DND-41 (cell line): ENCODE measurements around the gene POU5F2.

ENCODE experiments used
- ATAC-seq: fragments of 200-7000 bp; cut with Tn5 transposase; 3 replicates; pipeline ENCODE4 v1.9.1; 2021; ENCODE audit warnings: low read depth; ENCODE audit not compliant: insufficient read depth
- DNase-seq: peaks from one replicate; pipeline ENCODE4 v3.0.0-alpha.2; 2020
- H2AFZ ChIP-seq: 2 replicates; pipeline ENCODE4 v1.6.0; 2012; ENCODE audit warnings: low read depth, low read length
- H3K27ac ChIP-seq: 2 replicates; pipeline ENCODE4 v1.5.1; 2012; ENCODE audit warnings: low read length, inconsistent platforms
- H3K27me3 ChIP-seq: fragments of 200-600 bp; sonication (generic); 2 replicates; pipeline ENCODE4 v1.6.0; 2012; ENCODE audit warnings: low read length, mild to moderate bottlenecking, inconsistent platforms; ENCODE audit not compliant: insufficient read depth, poor library complexity
- H3K36me3 ChIP-seq: 2 replicates; pipeline ENCODE4 v1.5.1; 2012; ENCODE audit warnings: low read length, inconsistent platforms; ENCODE audit not compliant: insufficient read depth
- H3K4me1 ChIP-seq: 2 replicates; pipeline ENCODE4 v1.5.1; 2012; ENCODE audit warnings: mild to moderate bottlenecking, low read length; ENCODE audit not compliant: insufficient read depth
- H3K4me2 ChIP-seq: 2 replicates; pipeline ENCODE4 v1.6.0; 2012; ENCODE audit warnings: mild to moderate bottlenecking, moderate library complexity, low read length, inconsistent platforms; ENCODE audit not compliant: insufficient read depth
- H3K4me3 ChIP-seq, 2 experiments: fragments of 200-600 bp in 1 of 2; shearing (Covaris generic) in 1 of 2; 2 replicates each; pipeline ENCODE4 v1.5.1; 2012 to 2016; ENCODE audit warnings: inconsistent platforms in 2 of 2, low read length in 2 of 2, mild to moderate bottlenecking in 2 of 2, low read depth in 1 of 2, moderate library complexity in 1 of 2
- H3K79me2 ChIP-seq: 2 replicates; pipeline ENCODE4 v1.6.0; 2012; ENCODE audit warnings: low read length, inconsistent platforms; ENCODE audit not compliant: insufficient read depth
- H3K9ac ChIP-seq: 2 replicates; pipeline ENCODE4 v1.6.0; 2012; ENCODE audit warnings: low read depth, mild to moderate bottlenecking, inconsistent platforms, low read length, moderate library complexity
- H3K9me3 ChIP-seq: 2 replicates; pipeline ENCODE4 v1.5.1; 2012; ENCODE audit warnings: low read length, moderate library complexity, mild to moderate bottlenecking, inconsistent platforms; ENCODE audit not compliant: insufficient read depth, severe bottlenecking
- H4K20me1 ChIP-seq: 2 replicates; pipeline ENCODE4 v1.6.0; 2012; ENCODE audit warnings: low read length; ENCODE audit not compliant: insufficient read depth
- EZH2 ChIP-seq: IDR thresholded peaks from 3 replicates; pipeline ENCODE4 v1.6.1; 2012; ENCODE audit warnings: borderline replicate concordance, low read depth, mild to moderate bottlenecking, moderate library complexity, low read length, inconsistent platforms; ENCODE audit not compliant: severe bottlenecking
- TF ChIP-seq, protein P1 (sequence below): IDR thresholded peaks from 2 replicates; pipeline ENCODE4 v1.5.1; 2012; ENCODE audit warnings: borderline replicate concordance, low read length, moderate library complexity, mild to moderate bottlenecking; ENCODE audit not compliant: poor library complexity, severe bottlenecking; ENCODE audit errors: extremely low read depth

POU5F2 gene

GRCh38 chr5:93746406-93747056, 5.1 kb upstream of the POU5F2 start:
- no peaks in the 10 kb centered on the region for H3K36me3 ChIP-seq
- H3K27ac ChIP-seq, result no peak overlapping the region
- no peak overlapping the region for H3K4me3 ChIP-seq
- no peak for TF ChIP-seq EZH2
- TF ChIP-seq, protein P1, sequence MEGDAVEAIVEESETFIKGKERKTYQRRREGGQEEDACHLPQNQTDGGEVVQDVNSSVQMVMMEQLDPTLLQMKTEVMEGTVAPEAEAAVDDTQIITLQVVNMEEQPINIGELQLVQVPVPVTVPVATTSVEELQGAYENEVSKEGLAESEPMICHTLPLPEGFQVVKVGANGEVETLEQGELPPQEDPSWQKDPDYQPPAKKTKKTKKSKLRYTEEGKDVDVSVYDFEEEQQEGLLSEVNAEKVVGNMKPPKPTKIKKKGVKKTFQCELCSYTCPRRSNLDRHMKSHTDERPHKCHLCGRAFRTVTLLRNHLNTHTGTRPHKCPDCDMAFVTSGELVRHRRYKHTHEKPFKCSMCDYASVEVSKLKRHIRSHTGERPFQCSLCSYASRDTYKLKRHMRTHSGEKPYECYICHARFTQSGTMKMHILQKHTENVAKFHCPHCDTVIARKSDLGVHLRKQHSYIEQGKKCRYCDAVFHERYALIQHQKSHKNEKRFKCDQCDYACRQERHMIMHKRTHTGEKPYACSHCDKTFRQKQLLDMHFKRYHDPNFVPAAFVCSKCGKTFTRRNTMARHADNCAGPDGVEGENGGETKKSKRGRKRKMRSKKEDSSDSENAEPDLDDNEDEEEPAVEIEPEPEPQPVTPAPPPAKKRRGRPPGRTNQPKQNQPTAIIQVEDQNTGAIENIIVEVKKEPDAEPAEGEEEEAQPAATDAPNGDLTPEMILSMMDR, result no peak
- DNase-seq (no peak), ATAC-seq (no peak)
- no peak overlapping the region for H3K9ac ChIP-seq
- no peak overlapping the region for H3K4me2 ChIP-seq
- H3K4me1 ChIP-seq, result peaks cover under 1% of the 10 kb centered on the region
- no peak overlapping the region for H2AFZ ChIP-seq
- H3K27me3 ChIP-seq, result no peaks in the 10 kb centered on the region
- H3K9me3 ChIP-seq, result no peaks in the 10 kb centered on the region
- H4K20me1 ChIP-seq, result no peaks in the 10 kb centered on the region
- no peaks in the 10 kb centered on the region for H3K79me2 ChIP-seq

DNA sequence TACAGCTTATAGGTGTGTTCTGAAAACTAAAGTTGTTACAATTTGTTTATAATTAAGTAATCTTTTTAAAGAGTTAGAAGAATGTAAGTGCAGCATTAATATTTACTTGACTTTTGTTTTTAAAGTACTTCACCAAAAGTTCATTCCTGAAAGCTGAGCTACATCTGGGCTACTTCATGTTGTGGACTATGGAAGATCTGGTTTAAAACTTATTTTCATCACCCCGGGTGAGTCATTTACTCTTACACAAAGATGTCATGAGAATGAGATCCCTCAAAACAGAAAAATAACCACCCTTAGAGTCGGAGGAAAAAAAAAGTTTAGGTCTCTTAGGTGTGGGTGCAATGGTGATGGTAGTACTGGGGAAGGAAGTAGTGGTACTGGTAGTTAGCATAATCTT, 5.1 kb downstream of the POU5F2 start:
- DNase-seq, result no peak
- no peaks in the 10 kb centered on the region for H4K20me1 ChIP-seq

DNA sequence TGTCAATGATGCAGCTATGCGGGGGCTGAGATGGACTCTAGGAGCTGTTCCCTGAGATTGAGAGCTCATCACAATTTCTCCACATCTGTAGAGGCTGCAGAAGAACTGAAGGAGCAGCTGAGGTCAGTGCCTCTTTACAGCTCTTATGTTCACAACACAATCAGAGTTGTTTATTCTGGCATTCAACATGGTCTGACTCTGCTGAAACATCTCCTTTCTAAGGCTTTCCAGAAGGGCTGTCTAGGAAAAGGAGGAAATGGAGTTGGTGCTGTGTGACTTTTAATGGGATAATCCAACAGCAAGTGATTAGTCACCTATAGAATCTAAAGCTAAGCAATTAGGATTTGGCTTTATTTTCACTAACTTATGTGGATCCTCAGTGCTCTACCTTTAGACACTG, 6.0 kb downstream of the POU5F2 start:
- H3K79me2 ChIP-seq, result no peaks in the 10 kb centered on the region
- H2AFZ ChIP-seq, result no peak overlapping the region
- no peak for DNase-seq
- H3K9ac ChIP-seq, result no peak overlapping the region
- ATAC-seq, result no peak
- TF ChIP-seq EZH2, result no peak
- TF ChIP-seq, protein P1, result no peak
- H3K4me2 ChIP-seq, result no peak overlapping the region
- H4K20me1 ChIP-seq, result no peaks in the 10 kb centered on the region
- no peaks in the 10 kb centered on the region for H3K36me3 ChIP-seq
- no peaks in the 10 kb centered on the region for H3K9me3 ChIP-seq
- no peak overlapping the region for H3K27ac ChIP-seq
- no peaks in the 10 kb centered on the region for H3K4me1 ChIP-seq
- no peak overlapping the region for H3K4me3 ChIP-seq
- H3K27me3 ChIP-seq, result no peaks in the 10 kb centered on the region

More for the DNA sequence above, 5.1 kb downstream of the POU5F2 start:
- Histone ChIP-seq H3K4me2 (no peak overlapping the region), H3K36me3 (no peaks in the 10 kb centered on the region; the same call in 1 of the 2 replicates), H3K27ac (no peak overlapping the region), H3K9ac (no peak overlapping the region), H3K4me1 (no peaks in the 10 kb centered on the region), H2AFZ (no peak overlapping the region), H3K27me3 (no peaks in the 10 kb centered on the region), H3K9me3 (no peaks in the 10 kb centered on the region), H3K79me2 (no peaks in the 10 kb centered on the region), H3K4me3 (no peak overlapping the region)
- no peak for TF ChIP-seq EZH2
- TF ChIP-seq, protein P1, result no peak
- no peak for ATAC-seq
